NCI-H82 treated with DMSO at 0.1 percent for 48 hours (cell line): ENCODE data around the gene BPIFB6.
A peak's percentile ranks its signal among the peaks of the same experiment; 100 is the strongest.

ENCODE experiments used
- DNase-seq: peaks from one replicate; lab custom pipeline; 2025; ENCODE audit not compliant: unreplicated experiment; lab: John Stamatoyannopoulos, UW

BPIFB6 gene

GRCh38 chr20:33031531-33031930 is at the start of gene BPIFB6:
Gene BPIFB6 (plus strand): TSS chr20:33031648. CDS start chr20:33031648, 0 bp downstream.
- no peak for DNase-seq

DNA sequence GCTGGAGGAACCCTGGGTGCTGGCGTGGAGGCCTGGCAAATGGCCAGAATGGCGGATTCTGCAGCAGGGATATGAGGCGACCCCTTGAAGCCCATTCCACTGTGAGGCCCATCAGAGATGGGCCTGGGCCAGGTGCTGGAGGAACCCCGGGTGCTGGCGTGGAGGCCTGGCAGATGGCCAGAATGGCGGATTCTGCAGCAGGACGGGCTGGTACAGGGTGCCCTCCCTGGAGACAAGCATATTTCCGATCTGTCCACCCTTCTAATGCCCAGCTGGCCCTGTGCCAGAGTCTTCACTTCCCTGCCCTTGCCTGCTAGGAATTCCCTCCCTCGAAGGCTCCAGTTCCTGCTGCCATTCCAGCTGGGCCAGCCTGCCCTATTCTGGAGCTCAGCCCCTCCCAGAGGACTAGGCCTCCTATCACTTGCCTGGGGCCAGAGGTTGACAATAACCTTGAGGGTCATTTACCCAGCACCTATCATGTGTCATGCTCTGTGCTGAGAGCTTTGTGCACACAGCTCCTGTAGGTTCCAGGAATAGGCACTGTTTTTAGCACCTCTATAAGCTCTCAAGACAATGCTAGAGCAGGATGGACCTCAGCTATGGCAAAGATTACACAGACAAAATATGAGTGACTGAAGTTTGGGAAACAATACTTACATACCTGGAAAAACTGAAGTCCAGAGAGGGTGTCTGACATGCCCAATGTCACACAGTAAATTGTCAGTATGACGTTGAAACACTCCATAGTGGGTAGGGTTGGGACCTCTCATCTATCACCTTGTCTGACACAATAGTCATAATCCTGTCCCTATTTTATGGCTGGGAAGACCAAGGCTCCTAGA is 48.6 kb upstream of the BPIFB6 start:
- DNase-seq: peak; percentile 80

GRCh38 chr20:32983459-32984112 is 47.9 kb upstream of the BPIFB6 start:
- no peak for DNase-seq

- DNase-seq: peak; percentile 5
Measured at GRCh38 chr20:32984196-32984595, 47.3 kb upstream of the BPIFB6 start.

GRCh38 chr20:32984631-32985354 is 46.7 kb upstream of the BPIFB6 start:
- no peak for DNase-seq

GRCh38 chr20:32985596-32985995 is 45.9 kb upstream of the BPIFB6 start:
- DNase-seq: no peak

GRCh38 chr20:32986331-32986966 is 45.0 kb upstream of the BPIFB6 start:
- DNase-seq: no peak

DNA sequence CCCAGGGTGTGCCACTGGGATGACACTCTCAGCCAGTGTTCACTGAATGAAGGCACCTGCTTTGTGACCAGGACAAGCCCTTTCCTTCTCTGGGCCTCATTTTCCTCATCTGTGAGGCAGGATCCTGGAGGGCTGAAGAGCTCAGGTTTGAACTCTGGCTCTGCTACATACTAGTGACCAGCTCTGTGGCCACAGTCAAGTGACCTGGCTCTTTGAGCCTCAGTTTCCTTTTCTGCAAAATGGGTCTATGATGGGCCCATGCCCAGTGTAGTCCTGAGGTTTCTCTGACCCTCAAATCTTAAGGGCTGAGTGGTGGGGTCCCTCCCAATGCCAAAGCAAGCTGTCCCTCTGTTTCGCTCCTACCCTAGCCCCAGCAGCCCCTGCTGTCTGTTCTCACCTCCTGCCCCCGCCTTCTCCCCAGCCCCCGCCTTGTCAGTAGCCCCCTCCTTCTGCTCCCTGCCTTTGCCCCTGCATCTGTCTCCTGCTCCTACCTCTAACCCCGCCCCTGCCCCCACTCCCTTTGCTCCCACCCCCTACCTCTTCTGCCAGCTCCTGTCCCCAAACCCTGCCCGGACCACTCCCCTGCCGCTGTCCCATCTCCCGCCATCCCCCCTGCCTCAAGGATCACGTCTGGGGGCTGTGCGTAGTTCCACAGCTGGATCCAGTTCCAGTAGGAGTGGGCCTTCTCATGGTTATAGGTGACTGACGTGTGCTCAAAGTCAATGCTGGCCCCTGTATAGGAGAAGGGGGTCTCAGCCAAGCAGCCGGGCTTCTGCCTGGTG is 44.2 kb upstream of the BPIFB6 start:
- DNase-seq: no peak

- no peak for DNase-seq
Measured at GRCh38 chr20:32988008-32988407, 43.4 kb upstream of the BPIFB6 start.

- no peak for DNase-seq
Measured at GRCh38 chr20:32989507-32990283, 41.8 kb upstream of the BPIFB6 start.

DNA sequence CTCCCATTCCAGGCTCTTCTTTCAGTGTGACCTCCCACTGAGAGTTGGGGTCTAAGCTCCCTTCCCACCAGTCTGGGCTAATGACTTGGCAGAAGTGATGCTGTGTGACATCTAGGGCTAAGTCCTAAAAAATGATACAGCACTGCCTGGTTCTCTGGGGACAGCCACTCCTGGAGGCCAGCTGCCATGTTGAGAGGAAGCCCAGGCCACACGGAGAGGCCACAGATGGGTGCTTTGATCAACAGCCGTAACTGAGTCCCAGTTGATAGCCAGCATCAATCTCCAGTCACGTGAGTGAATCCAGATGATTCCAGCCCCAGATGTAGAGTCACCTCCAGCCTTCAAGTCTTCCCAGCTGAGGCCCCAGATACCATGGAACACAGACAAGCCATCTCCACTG is 41.0 kb upstream of the BPIFB6 start:
- DNase-seq: no peak

GRCh38 chr20:32991383-32991782 is 40.1 kb upstream of the BPIFB6 start:
- no peak for DNase-seq

GRCh38 chr20:32991792-32992641 is 39.4 kb upstream of the BPIFB6 start:
- peak; percentile 6 for DNase-seq

GRCh38 chr20:32993496-32994050 is 37.9 kb upstream of the BPIFB6 start:
- no peak for DNase-seq

- no peak for DNase-seq
Measured at GRCh38 chr20:32995802-32996201, 35.6 kb upstream of the BPIFB6 start.

DNA sequence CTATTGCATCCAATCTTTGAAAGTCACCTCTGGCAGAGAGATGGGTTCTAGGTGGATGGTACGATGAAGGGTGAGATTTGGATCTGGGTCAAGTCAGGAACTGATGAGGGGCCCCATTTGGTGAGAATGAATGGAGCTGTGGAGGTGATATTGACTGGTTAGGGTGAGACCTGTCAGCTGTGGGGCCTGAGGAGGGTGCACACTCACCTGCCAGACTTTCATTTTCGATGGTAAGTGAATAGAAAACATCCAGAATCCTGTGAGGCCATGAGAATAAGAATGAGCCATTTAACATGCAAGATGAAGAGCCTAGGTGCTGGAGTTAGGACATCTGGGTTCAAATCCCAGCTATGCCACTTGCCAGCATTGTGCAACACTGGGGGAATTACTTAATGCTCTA is 34.0 kb upstream of the BPIFB6 start:
- DNase-seq: no peak

DNA sequence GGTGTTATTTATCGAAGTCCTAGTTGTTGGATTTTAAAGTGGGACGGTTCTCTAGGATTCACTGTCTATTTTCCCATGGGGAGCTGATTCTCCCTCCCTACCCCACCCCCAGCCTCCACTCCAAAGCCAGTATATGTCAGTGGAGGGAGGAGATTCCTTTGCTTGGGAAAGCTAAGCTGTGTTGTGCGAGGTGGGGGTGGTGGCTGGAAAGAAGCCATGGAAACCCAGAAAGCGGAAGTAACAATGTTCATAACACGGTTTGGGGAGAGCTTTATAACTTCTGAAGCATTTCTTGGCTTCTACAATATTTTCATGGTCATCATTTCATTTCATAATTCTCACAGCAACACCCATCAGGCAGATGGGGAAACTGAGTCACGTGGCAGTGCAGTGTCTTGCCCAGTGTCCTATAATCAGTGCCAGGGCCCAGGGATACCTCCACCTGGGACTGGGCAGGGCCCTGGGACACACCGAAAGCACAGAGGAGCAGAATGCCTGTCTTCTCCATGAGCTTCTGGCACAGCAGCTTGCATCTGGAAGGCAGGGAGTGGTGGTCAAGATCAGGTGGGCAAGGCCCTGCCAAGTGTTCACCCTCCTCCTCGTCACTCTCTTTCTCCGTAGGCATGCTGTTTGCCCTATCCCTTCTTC is 31.7 kb upstream of the BPIFB6 start:
- DNase-seq: no peak
